Measurements from ENCODE around the gene COLQ.
"Not testable (repeated sequence)": the region's sequence is repeated elsewhere in the genome, so short reads cannot be mapped to it uniquely, and the experiment has no call there.

COLQ gene

GRCh38 chr3:15539066-15539465, 17.6 kb upstream of the COLQ start:
- no peak overlapping the region for H3K9ac ChIP-seq (ENCODE audit: low read depth in 1 of 2, low read length in 2 of 2)
- H3K4me1 ChIP-seq (ENCODE audit: control insufficient read depth in 2 of 2, insufficient read depth in 2 of 2, low read length in 2 of 2) = no peaks in the 10 kb centered on the region
- H3K27ac ChIP-seq (ENCODE audit: low read depth in 2 of 2, low read length in 2 of 2) = no peak overlapping the region
- no peaks in the 10 kb centered on the region for H3K27me3 ChIP-seq (ENCODE audit: control insufficient read depth in 2 of 2, insufficient read depth in 2 of 2, low read length in 2 of 2)
- no peaks in the 10 kb centered on the region for H3K9me3 ChIP-seq (ENCODE audit: control insufficient read depth in 2 of 2, low read length in 2 of 2)
- no peak overlapping the region for H3K4me3 ChIP-seq (ENCODE audit: low read length in 2 of 2)
- no peaks in the 10 kb centered on the region for H3K36me3 ChIP-seq (ENCODE audit: control insufficient read depth in 2 of 2, insufficient read depth in 2 of 2, low read length in 2 of 2)

GRCh38 chr3:15538345-15538744, 16.8 kb upstream of the COLQ start:
- H3K4me3 ChIP-seq (ENCODE audit: low read length in 2 of 2) = no peak overlapping the region
- H3K9me3 ChIP-seq (ENCODE audit: control insufficient read depth in 2 of 2, low read length in 2 of 2) = no peaks in the 10 kb centered on the region
- no peak overlapping the region for H3K9ac ChIP-seq (ENCODE audit: low read depth in 1 of 2, low read length in 2 of 2)
- H3K36me3 ChIP-seq (ENCODE audit: control insufficient read depth in 2 of 2, insufficient read depth in 2 of 2, low read length in 2 of 2) = no peaks in the 10 kb centered on the region
- H3K4me1 ChIP-seq (ENCODE audit: control insufficient read depth in 2 of 2, insufficient read depth in 2 of 2, low read length in 2 of 2) = no peaks in the 10 kb centered on the region
- no peaks in the 10 kb centered on the region for H3K27me3 ChIP-seq (ENCODE audit: control insufficient read depth in 2 of 2, insufficient read depth in 2 of 2, low read length in 2 of 2)
- H3K27ac ChIP-seq (ENCODE audit: low read depth in 2 of 2, low read length in 2 of 2) = no peak overlapping the region

DNA sequence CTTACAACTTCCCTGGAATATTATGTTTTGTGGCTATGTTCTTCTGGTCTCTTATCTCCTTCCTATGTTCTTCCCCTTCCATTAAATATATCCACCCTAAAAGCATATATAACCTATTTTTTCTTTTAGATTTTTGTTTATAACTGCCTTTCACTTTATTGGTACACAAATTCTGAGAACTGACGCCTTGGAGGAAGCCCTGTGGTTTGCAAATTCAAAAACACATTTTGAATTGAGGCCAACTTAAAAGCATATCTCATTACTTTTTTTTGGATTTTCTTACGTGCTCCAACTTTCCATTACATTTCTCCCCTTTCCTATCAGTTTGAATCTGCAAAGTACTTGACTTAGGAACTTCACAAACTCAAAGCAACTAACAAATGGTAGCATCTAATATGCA, 15.3 kb upstream of the COLQ start:
- no peaks in the 10 kb centered on the region for H3K36me3 ChIP-seq (ENCODE audit: control insufficient read depth in 2 of 2, insufficient read depth in 2 of 2, low read length in 2 of 2)
- H3K9ac ChIP-seq (ENCODE audit: low read depth in 1 of 2, low read length in 2 of 2) = no peak overlapping the region
- no peaks in the 10 kb centered on the region for H3K9me3 ChIP-seq (ENCODE audit: control insufficient read depth in 2 of 2, low read length in 2 of 2)
- H3K4me1 ChIP-seq (ENCODE audit: control insufficient read depth in 2 of 2, insufficient read depth in 2 of 2, low read length in 2 of 2) = no peaks in the 10 kb centered on the region
- no peak overlapping the region for H3K4me3 ChIP-seq (ENCODE audit: low read length in 2 of 2)
- no peaks in the 10 kb centered on the region for H3K27me3 ChIP-seq (ENCODE audit: control insufficient read depth in 2 of 2, insufficient read depth in 2 of 2, low read length in 2 of 2)
- H3K27ac ChIP-seq (ENCODE audit: low read depth in 2 of 2, low read length in 2 of 2) = no peak overlapping the region

DNA sequence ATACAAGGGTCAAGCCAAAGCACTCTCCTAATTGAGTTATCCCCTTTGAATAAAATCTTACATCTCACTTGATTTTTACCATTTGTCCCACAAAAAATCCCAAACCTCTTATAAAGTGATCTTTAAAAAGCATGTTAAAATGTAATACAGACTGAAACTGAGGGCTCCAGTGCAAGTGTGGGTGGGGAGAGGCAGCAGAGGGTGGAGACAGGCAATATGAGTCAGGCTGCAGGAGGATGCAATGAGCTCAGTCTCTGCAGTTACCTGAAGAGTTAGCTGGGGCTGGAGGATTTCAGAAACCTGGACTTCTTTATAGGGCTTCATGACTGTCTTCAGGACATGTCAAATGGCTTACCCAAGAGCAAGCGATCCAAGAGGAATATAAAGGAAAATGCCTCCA, 14.2 kb upstream of the COLQ start:
- Histone ChIP-seq H3K36me3 (ENCODE audit: control insufficient read depth in 2 of 2, insufficient read depth in 2 of 2, low read length in 2 of 2) (no peaks in the 10 kb centered on the region), H3K9me3 (ENCODE audit: control insufficient read depth in 2 of 2, low read length in 2 of 2) (no peaks in the 10 kb centered on the region), H3K9ac (ENCODE audit: low read depth in 1 of 2, low read length in 2 of 2) (no peak overlapping the region), H3K27me3 (ENCODE audit: control insufficient read depth in 2 of 2, insufficient read depth in 2 of 2, low read length in 2 of 2) (no peaks in the 10 kb centered on the region), H3K4me1 (ENCODE audit: control insufficient read depth in 2 of 2, insufficient read depth in 2 of 2, low read length in 2 of 2) (no peaks in the 10 kb centered on the region), H3K4me3 (ENCODE audit: low read length in 2 of 2) (no peak overlapping the region), H3K27ac (ENCODE audit: low read depth in 2 of 2, low read length in 2 of 2) (no peak overlapping the region)

- H3K4me1 ChIP-seq (ENCODE audit: control insufficient read depth in 2 of 2, insufficient read depth in 2 of 2, low read length in 2 of 2); H3K9me3 ChIP-seq (ENCODE audit: control insufficient read depth in 2 of 2, low read length in 2 of 2); H3K9ac ChIP-seq (ENCODE audit: low read depth in 1 of 2, low read length in 2 of 2); H3K36me3 ChIP-seq (ENCODE audit: control insufficient read depth in 2 of 2, insufficient read depth in 2 of 2, low read length in 2 of 2); H3K4me3 ChIP-seq (ENCODE audit: low read length in 2 of 2); H3K27me3 ChIP-seq (ENCODE audit: control insufficient read depth in 2 of 2, insufficient read depth in 2 of 2, low read length in 2 of 2); H3K27ac ChIP-seq (ENCODE audit: low read depth in 2 of 2, low read length in 2 of 2): not testable (repeated sequence)
These were observed 11.1 kb upstream of the COLQ start for GRCh38 chr3:15532614-15533013.

DNA sequence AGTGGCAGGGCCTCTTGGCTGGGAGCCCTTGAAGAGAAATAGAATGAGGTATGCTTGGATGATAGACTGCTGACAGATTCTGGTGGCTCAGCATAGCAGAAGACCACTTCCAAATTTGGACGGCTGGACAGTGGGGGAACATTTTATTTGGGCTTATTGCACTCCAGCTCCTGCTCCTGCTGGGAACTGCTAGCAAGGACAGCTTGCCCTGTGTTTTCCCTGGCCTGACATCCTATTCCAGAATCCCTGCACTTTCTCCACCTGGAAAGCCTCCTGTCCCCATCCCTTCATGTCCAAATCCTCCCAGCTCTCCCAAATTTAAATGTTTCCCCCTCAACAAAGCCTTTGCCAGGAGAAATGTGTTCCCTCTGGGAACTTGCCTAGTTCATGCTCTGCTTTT, 9.8 kb upstream of the COLQ start:
- H3K9me3 ChIP-seq (ENCODE audit: control insufficient read depth in 2 of 2, low read length in 2 of 2) = no peaks in the 10 kb centered on the region
- H3K36me3 ChIP-seq (ENCODE audit: control insufficient read depth in 2 of 2, insufficient read depth in 2 of 2, low read length in 2 of 2) = no peaks in the 10 kb centered on the region
- no peaks in the 10 kb centered on the region for H3K27me3 ChIP-seq (ENCODE audit: control insufficient read depth in 2 of 2, insufficient read depth in 2 of 2, low read length in 2 of 2)
- H3K4me1 ChIP-seq (ENCODE audit: control insufficient read depth in 2 of 2, insufficient read depth in 2 of 2, low read length in 2 of 2) = no peaks in the 10 kb centered on the region
- H3K9ac ChIP-seq (ENCODE audit: low read depth in 1 of 2, low read length in 2 of 2) = no peak overlapping the region
- H3K4me3 ChIP-seq (ENCODE audit: low read length in 2 of 2) = no peak overlapping the region
- H3K27ac ChIP-seq (ENCODE audit: low read depth in 2 of 2, low read length in 2 of 2) = no peak overlapping the region

- Histone ChIP-seq H3K27ac (ENCODE audit: low read depth in 2 of 2, low read length in 2 of 2) (peak overlapping the region in 1 of 2 donors; percentile 4), H3K9ac (ENCODE audit: low read depth in 1 of 2, low read length in 2 of 2) (no peak overlapping the region), H3K4me3 (ENCODE audit: low read length in 2 of 2) (no peak overlapping the region), H3K36me3 (ENCODE audit: control insufficient read depth in 2 of 2, insufficient read depth in 2 of 2, low read length in 2 of 2) (no peaks in the 10 kb centered on the region), H3K9me3 (ENCODE audit: control insufficient read depth in 2 of 2, low read length in 2 of 2) (no peaks in the 10 kb centered on the region), H3K4me1 (ENCODE audit: control insufficient read depth in 2 of 2, insufficient read depth in 2 of 2, low read length in 2 of 2) (no peaks in the 10 kb centered on the region), H3K27me3 (ENCODE audit: control insufficient read depth in 2 of 2, insufficient read depth in 2 of 2, low read length in 2 of 2) (no peaks in the 10 kb centered on the region)
These were observed 7.5 kb upstream of the COLQ start for GRCh38 chr3:15528854-15529537.

- no peak overlapping the region for H3K9ac ChIP-seq (ENCODE audit: low read depth in 1 of 2, low read length in 2 of 2)
- no peaks in the 10 kb centered on the region for H3K36me3 ChIP-seq (ENCODE audit: control insufficient read depth in 2 of 2, insufficient read depth in 2 of 2, low read length in 2 of 2)
- H3K9me3 ChIP-seq (ENCODE audit: control insufficient read depth in 2 of 2, low read length in 2 of 2) = no peaks in the 10 kb centered on the region
- no peaks in the 10 kb centered on the region for H3K27me3 ChIP-seq (ENCODE audit: control insufficient read depth in 2 of 2, insufficient read depth in 2 of 2, low read length in 2 of 2)
- no peak overlapping the region for H3K27ac ChIP-seq (ENCODE audit: low read depth in 2 of 2, low read length in 2 of 2)
- no peaks in the 10 kb centered on the region for H3K4me1 ChIP-seq (ENCODE audit: control insufficient read depth in 2 of 2, insufficient read depth in 2 of 2, low read length in 2 of 2)
- no peak overlapping the region for H3K4me3 ChIP-seq (ENCODE audit: low read length in 2 of 2)
These were observed 5.5 kb upstream of the COLQ start for GRCh38 chr3:15527031-15527459.

DNA sequence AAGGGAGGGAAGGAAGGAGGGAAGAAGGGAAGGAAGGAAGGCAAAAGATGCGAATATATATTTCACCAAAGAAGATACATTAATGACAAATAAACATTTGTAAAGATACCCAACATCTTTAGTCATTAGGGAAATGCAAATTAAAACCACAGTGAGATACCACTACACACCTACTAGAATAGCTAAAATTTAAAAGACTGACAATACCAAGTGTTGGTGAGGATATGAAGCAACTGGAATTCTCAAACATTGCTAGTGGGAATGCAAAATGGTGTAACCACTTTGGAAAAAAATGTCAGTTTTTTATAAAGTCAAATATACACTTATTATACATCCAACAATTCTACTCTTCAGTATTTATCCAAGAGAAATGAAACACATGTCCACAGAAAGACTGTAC, 4.3 kb upstream of the COLQ start:
- Histone ChIP-seq H3K27ac (ENCODE audit: low read depth in 2 of 2, low read length in 2 of 2) (no peak overlapping the region), H3K4me1 (ENCODE audit: control insufficient read depth in 2 of 2, insufficient read depth in 2 of 2, low read length in 2 of 2) (no peaks in the 10 kb centered on the region), H3K9me3 (ENCODE audit: control insufficient read depth in 2 of 2, low read length in 2 of 2) (no peaks in the 10 kb centered on the region), H3K9ac (ENCODE audit: low read depth in 1 of 2, low read length in 2 of 2) (no peak overlapping the region), H3K27me3 (ENCODE audit: control insufficient read depth in 2 of 2, insufficient read depth in 2 of 2, low read length in 2 of 2) (no peaks in the 10 kb centered on the region), H3K4me3 (ENCODE audit: low read length in 2 of 2) (no peak overlapping the region), H3K36me3 (ENCODE audit: control insufficient read depth in 2 of 2, insufficient read depth in 2 of 2, low read length in 2 of 2) (no peaks in the 10 kb centered on the region)

GRCh38 chr3:15523660-15524417, 2.3 kb upstream of the COLQ start:
- H3K36me3 ChIP-seq (ENCODE audit: control insufficient read depth in 2 of 2, insufficient read depth in 2 of 2, low read length in 2 of 2) = no peaks in the 10 kb centered on the region
- no peak overlapping the region for H3K9ac ChIP-seq (ENCODE audit: low read depth in 1 of 2, low read length in 2 of 2)
- no peak overlapping the region for H3K27ac ChIP-seq (ENCODE audit: low read depth in 2 of 2, low read length in 2 of 2)
- no peaks in the 10 kb centered on the region for H3K27me3 ChIP-seq (ENCODE audit: control insufficient read depth in 2 of 2, insufficient read depth in 2 of 2, low read length in 2 of 2)
- no peak overlapping the region for H3K4me3 ChIP-seq (ENCODE audit: low read length in 2 of 2)
- no peaks in the 10 kb centered on the region for H3K9me3 ChIP-seq (ENCODE audit: control insufficient read depth in 2 of 2, low read length in 2 of 2)
- no peaks in the 10 kb centered on the region for H3K4me1 ChIP-seq (ENCODE audit: control insufficient read depth in 2 of 2, insufficient read depth in 2 of 2, low read length in 2 of 2)

Data from mucosa of rectum (tissue), 2 donors.